T-cell (primary cell): ENCODE results near the gene HAUS3. TPM values are rescaled to one million over a fixed set of nuclear protein-coding genes. Genes with fewer than 3 reads are reported as not detected.

Source experiments
- ATAC-seq, 4 experiments: fragments of 200-7000 bp in 3 of 4; fragments of 150-1000 bp in 1 of 4; cut with Tn5 transposase; replicated peaks in 1 of 4; 1 replicate in 3 of 4; 2 replicates in 1 of 4; pipeline ENCODE4 v1.10.0; 2021; ENCODE audit warnings: moderate library complexity in 3 of 4, mild to moderate bottlenecking in 2 of 4, moderate number of reproducible peaks in 1 of 4
- CTCF ChIA-PET, 2 donors: fragments of 300-600 bp; sonication (Branson Sonifier 250); formaldehyde crosslinking; loops; one replicate each; lab custom pipeline; 2022; ENCODE audit warnings: antibody characterized with exemption in 2 of 2; lab: Charles Lee
- POLR2A ChIA-PET, 2 donors: fragments of 300-600 bp; sonication (Branson Sonifier 250); formaldehyde crosslinking; loops; one replicate each; lab custom pipeline; 2022; ENCODE audit warnings: antibody characterized with exemption in 2 of 2; lab: Charles Lee
- DNase-seq, 35 experiments: peaks; one replicate each; pipeline versions ENCODE4 v3.0.0 to v3.0.0-alpha.2; 2013 to 2023
- H3K27ac ChIP-seq: one replicate; pipeline ENCODE4 v1.5.1; 2013; ENCODE audit warnings: low read length
- H3K27me3 ChIP-seq, 2 experiments: replicated peaks in 1 of 2; 1 replicate in 1 of 2; 2 replicates in 1 of 2; pipeline versions ENCODE4 v1.6.1 to v1.7.0; 2013; ENCODE audit warnings: low read length in 1 of 2, mixed read lengths in 1 of 2; ENCODE audit not compliant: control insufficient read depth in 2 of 2, insufficient read depth in 2 of 2; ENCODE audit errors: extremely low read depth in 1 of 2
- H3K36me3 ChIP-seq, 2 donors: 1 replicate in 1 of 2; 2 replicates in 1 of 2; pipeline versions ENCODE4 v1.6.1 to v1.7.0; 2013; ENCODE audit warnings: low read length in 1 of 2; ENCODE audit not compliant: control insufficient read depth in 2 of 2, insufficient read depth in 1 of 2; ENCODE audit errors: extremely low read depth in 1 of 2
- H3K4me1 ChIP-seq, 2 experiments: 1 replicate in 1 of 2; 2 replicates in 1 of 2; pipeline versions ENCODE4 v1.6.1 to v1.7.0; 2013; ENCODE audit warnings: low read length in 2 of 2, mixed read lengths in 1 of 2; ENCODE audit not compliant: insufficient read depth in 2 of 2, control insufficient read depth in 1 of 2; ENCODE audit errors: extremely low read depth in 1 of 2
- H3K4me3 ChIP-seq, 2 donors: 1 replicate in 1 of 2; 2 replicates in 1 of 2; pipeline versions ENCODE4 v1.5.1 to v1.7.0; 2013; ENCODE audit warnings: mild to moderate bottlenecking in 2 of 2, low read length in 1 of 2, moderate library complexity in 1 of 2; ENCODE audit not compliant: control insufficient read depth in 1 of 2; ENCODE audit errors: extremely low read depth in 1 of 2
- H3K9me3 ChIP-seq: 2 replicates; pipeline ENCODE4 v1.7.0; 2013
- H3K27ac Mint-ChIP-seq, 2 donors: one replicate each; pipeline ENCODE4 v1.8.0; 2020 to 2021; ENCODE audit warnings: mild to moderate bottlenecking in 2 of 2, mixed read lengths in 2 of 2
- H3K27me3 Mint-ChIP-seq, 2 donors: one replicate each; pipeline ENCODE4 v1.8.0; 2021 to 2022; ENCODE audit warnings: mixed read lengths in 2 of 2
- H3K36me3 Mint-ChIP-seq: one replicate; pipeline ENCODE4 v1.8.0; 2021; ENCODE audit warnings: mixed read lengths
- H3K4me1 Mint-ChIP-seq, 3 donors: one replicate each; pipeline ENCODE4 v1.8.0; 2020 to 2022; ENCODE audit warnings: mixed read lengths in 3 of 3, mild to moderate bottlenecking in 1 of 3
- H3K4me3 Mint-ChIP-seq, 3 donors: one replicate each; pipeline ENCODE4 v1.8.0; 2020 to 2022; ENCODE audit warnings: mild to moderate bottlenecking in 3 of 3, mixed read lengths in 3 of 3, moderate library complexity in 3 of 3
- H3K9me3 Mint-ChIP-seq, 3 donors: one replicate each; pipeline ENCODE4 v1.8.0; 2020 to 2022; ENCODE audit warnings: mixed read lengths in 3 of 3
- WGBS: methylation state at CpG from one replicate; pipeline ENCODE4 v1.1.5; 2013; ENCODE audit warnings: missing lambda C conversion rate; ENCODE audit not compliant: insufficient coverage; 5-methylcytosine and 5-hydroxymethylcytosine counted together
- total RNA-seq, 35 experiments: library from RNA in 6 of 35; stranded (reverse) in 6 of 35; fragments of 120-200 nt in 1 of 35; gene quantifications; one replicate each; pipeline versions ENCODE4 v1.2.1 to v1.2.4 and lab custom pipeline; 2013 to 2026

Gene HAUS3
- total RNA-seq, 5 donors from 2014 or later (not counting 1 experiment from before 2014, with no cell fraction given): 29.3 to 94.0 (median 31.2) TPM

DNA sequence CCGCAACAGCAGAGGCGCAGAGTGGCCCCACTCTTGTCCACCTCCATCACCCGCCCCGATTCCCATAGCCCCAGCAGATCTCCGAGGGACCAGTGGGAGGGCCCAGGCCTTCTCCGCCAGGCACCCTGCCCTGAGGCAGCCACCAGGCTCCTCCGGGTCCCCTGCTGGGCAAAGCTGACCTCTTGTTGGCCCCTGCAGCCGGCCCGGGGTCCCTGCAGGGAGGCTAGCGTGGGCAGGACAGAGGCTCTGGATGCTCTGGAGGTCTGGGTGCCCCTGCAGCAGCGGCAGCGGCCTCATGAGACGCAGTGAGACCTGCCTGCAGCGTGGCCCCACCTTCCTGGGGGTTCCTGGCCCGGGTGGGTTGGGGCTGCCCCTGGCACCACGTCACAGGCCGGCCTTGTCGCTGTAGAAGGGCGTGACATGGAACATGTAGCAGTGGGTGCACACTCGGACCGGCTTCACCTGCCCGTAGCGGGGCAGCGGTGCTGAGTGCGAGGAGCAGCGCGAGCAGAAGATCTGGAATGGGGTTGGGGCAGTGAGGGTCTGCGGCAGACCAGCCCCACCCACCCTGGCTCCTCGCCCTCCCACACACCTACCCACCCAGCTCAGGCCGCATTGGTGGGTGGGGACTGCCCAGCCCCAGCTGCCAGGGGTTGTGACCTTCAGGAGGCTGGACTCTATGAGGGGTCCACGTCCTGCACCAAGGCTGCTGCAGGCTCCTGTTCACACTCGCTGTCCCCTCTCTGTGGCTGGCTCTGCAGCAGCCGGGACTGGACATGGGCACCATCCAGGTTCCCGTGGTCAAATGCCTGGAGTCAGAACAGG lies 28.6 kb upstream of the HAUS3 start:
- peaks cover 0 to 3% (median 0%) of the 10 kb centered on the region in 3 donors for H3K4me1 Mint-ChIP-seq
- Histone ChIP-seq H3K36me3 (peaks cover 0 to 9% of the 10 kb centered on the region in 2 donors), H3K27me3 (no peaks in the 10 kb centered on the region), H3K27ac (no peak overlapping the region), H3K4me1 (peaks cover 0 to 3% of the 10 kb centered on the region in 2 experiments), H3K9me3 (no peaks in the 10 kb centered on the region), H3K4me3 (no peak overlapping the region)
- DNase-seq: no peak
- POLR2A ChIA-PET: no interaction called here
- H3K9me3 Mint-ChIP-seq: no peaks in the 10 kb centered on the region
- no peak overlapping the region for H3K4me3 Mint-ChIP-seq
- no peak for ATAC-seq
- H3K36me3 Mint-ChIP-seq: peaks cover 13% of the 10 kb centered on the region
- CTCF ChIA-PET: no interaction called here
- no peaks in the 10 kb centered on the region for H3K27me3 Mint-ChIP-seq
- no peak overlapping the region for H3K27ac Mint-ChIP-seq
- 89% methylated on average over 22 of the region's 34 CpGs for WGBS

DNA sequence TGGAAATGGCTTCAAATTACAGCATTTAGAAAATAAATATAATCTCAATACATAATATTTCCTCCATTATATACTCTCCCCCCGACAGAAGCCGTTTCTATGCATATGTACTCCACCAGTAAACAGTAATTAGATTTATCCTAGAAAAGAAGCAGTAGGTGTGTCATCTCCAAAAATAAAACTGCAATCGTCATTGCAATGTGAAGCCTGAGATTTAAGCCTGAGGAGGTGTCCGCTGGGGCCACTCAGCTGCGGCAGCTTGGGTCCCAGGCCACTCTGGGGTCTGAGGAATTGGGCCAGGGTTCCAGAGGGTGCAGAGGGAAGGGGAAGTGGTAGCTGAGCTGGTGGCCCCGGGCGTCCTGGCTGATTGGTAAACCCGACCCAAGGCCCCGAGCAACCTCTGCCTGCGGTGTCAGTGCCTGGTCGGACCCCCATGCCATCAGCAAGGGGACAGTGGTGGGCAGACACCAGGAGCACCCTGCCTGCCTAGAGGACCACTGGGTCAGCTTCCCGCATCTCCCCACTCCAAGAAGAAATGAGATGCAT lies 27.8 kb upstream of the HAUS3 start:
- CTCF ChIA-PET: no interaction called here
- peaks cover 0 to 9% of the 10 kb centered on the region in 2 donors for H3K36me3 ChIP-seq
- no peak overlapping the region for H3K27ac Mint-ChIP-seq
- POLR2A ChIA-PET: no interaction called here
- H3K4me1 Mint-ChIP-seq: peaks cover 0 to 3% (median 0%) of the 10 kb centered on the region in 3 donors
- no peaks in the 10 kb centered on the region for H3K27me3 Mint-ChIP-seq
- DNase-seq (no peak), ATAC-seq (no peak)
- peaks cover 13% of the 10 kb centered on the region for H3K36me3 Mint-ChIP-seq
- H3K27ac ChIP-seq: no peak overlapping the region
- no peak overlapping the region for H3K4me3 ChIP-seq
- H3K9me3 ChIP-seq: no peaks in the 10 kb centered on the region
- no peaks in the 10 kb centered on the region for H3K9me3 Mint-ChIP-seq
- no peaks in the 10 kb centered on the region for H3K27me3 ChIP-seq
- peaks cover 0 to 3% of the 10 kb centered on the region in 2 experiments for H3K4me1 ChIP-seq
- WGBS: 90% methylated on average over 7 of the region's 12 CpGs
- no peak overlapping the region for H3K4me3 Mint-ChIP-seq

DNA sequence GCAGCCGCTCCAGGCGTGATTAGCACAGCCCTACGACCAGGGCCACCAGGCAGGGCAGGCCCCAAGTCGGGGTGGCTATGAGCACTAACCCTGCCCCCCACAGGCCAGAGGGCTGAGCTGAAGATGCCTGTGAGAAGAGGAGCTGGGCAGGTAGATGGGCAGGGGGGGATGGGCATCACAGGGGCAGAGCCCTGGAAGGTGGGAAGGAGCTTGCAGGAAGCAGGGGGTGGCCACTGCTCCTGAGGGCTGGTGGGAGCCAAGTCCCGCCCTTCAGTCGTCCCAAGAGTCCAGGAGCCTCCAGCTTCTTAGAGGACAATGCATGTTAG lies 27.2 kb upstream of the HAUS3 start:
- WGBS: 96% methylated on average over 5 of the region's 6 CpGs
- Mint-ChIP-seq H3K36me3 (peaks cover 9% of the 10 kb centered on the region), H3K27me3 (no peaks in the 10 kb centered on the region), H3K4me1 (peaks cover 0 to 3% (median 0%) of the 10 kb centered on the region in 3 donors), H3K4me3 (no peak overlapping the region), H3K27ac (no peak overlapping the region), H3K9me3 (no peaks in the 10 kb centered on the region)
- H3K9me3 ChIP-seq: no peaks in the 10 kb centered on the region
- ATAC-seq (no peak), DNase-seq (no peak)
- ChIA-PET CTCF (no interaction called here), POLR2A (no interaction called here)
- H3K27ac ChIP-seq: no peak overlapping the region
- H3K4me3 ChIP-seq: no peak overlapping the region
- peaks cover 0 to 9% of the 10 kb centered on the region in 2 donors for H3K36me3 ChIP-seq
- no peaks in the 10 kb centered on the region for H3K27me3 ChIP-seq
- peaks cover 0 to 3% of the 10 kb centered on the region in 2 experiments for H3K4me1 ChIP-seq

- 83% methylated on average over 16 of the region's 22 CpGs for WGBS
- DNase-seq (no peak), ATAC-seq (no peak)
- Histone ChIP-seq H3K4me1 (peaks cover 0 to 6% of the 10 kb centered on the region in 2 experiments), H3K27ac (no peak overlapping the region), H3K9me3 (no peaks in the 10 kb centered on the region), H3K4me3 (no peak overlapping the region), H3K27me3 (no peaks in the 10 kb centered on the region), H3K36me3 (peaks cover 0 to 9% of the 10 kb centered on the region in 2 donors)
- no peak overlapping the region for H3K27ac Mint-ChIP-seq
- no peaks in the 10 kb centered on the region for H3K27me3 Mint-ChIP-seq
- POLR2A ChIA-PET: no interaction called here
- H3K4me3 Mint-ChIP-seq: no peak overlapping the region
- H3K4me1 Mint-ChIP-seq: peaks cover 0 to 4% (median 1%) of the 10 kb centered on the region in 3 donors
- no peaks in the 10 kb centered on the region for H3K9me3 Mint-ChIP-seq
- CTCF ChIA-PET: no interaction called here
- H3K36me3 Mint-ChIP-seq: peaks cover 7% of the 10 kb centered on the region
Observed at GRCh38 chr4:2268357-2269205, 26.7 kb upstream of the HAUS3 start.

GRCh38 chr4:2267841-2268240 lies 25.9 kb upstream of the HAUS3 start:
- 91% methylated on average over 7 of the region's 12 CpGs for WGBS
- Histone ChIP-seq H3K9me3 (no peaks in the 10 kb centered on the region), H3K4me3 (no peak overlapping the region), H3K4me1 (peaks cover 0 to 11% of the 10 kb centered on the region in 2 experiments), H3K27ac (no peak overlapping the region), H3K27me3 (no peaks in the 10 kb centered on the region), H3K36me3 (peaks cover 0 to 9% of the 10 kb centered on the region in 2 donors)
- no peak overlapping the region for H3K27ac Mint-ChIP-seq
- no peak for DNase-seq
- CTCF ChIA-PET: interaction anchor here in 1 of 2 donors (0.6 kb wide), 1 partner anchor 26 kb away, joined by 3 read pairs; no protein-coding TSS in a partner anchor
- H3K4me3 Mint-ChIP-seq: no peak overlapping the region
- no peak for ATAC-seq
- H3K4me1 Mint-ChIP-seq: peaks cover 0 to 8% (median 6%) of the 10 kb centered on the region in 3 donors
- H3K36me3 Mint-ChIP-seq: peaks cover 5% of the 10 kb centered on the region
- no peaks in the 10 kb centered on the region for H3K27me3 Mint-ChIP-seq
- H3K9me3 Mint-ChIP-seq: no peaks in the 10 kb centered on the region
- POLR2A ChIA-PET: no interaction called here

GRCh38 chr4:2267320-2267811 lies 25.4 kb upstream of the HAUS3 start:
- DNase-seq (no peak), ATAC-seq (no peak)
- Mint-ChIP-seq H3K4me1 (peaks cover 0 to 6% (median 5%) of the 10 kb centered on the region in 3 donors), H3K36me3 (peaks cover 3% of the 10 kb centered on the region), H3K9me3 (no peaks in the 10 kb centered on the region), H3K27ac (no peak overlapping the region), H3K4me3 (no peak overlapping the region), H3K27me3 (no peaks in the 10 kb centered on the region)
- 91% methylated on average over 11 of the region's 18 CpGs for WGBS
- Histone ChIP-seq H3K36me3 (peaks cover 0 to 6% of the 10 kb centered on the region in 2 donors), H3K27ac (no peak overlapping the region), H3K27me3 (no peaks in the 10 kb centered on the region), H3K4me3 (no peak overlapping the region), H3K4me1 (peaks cover 0 to 14% of the 10 kb centered on the region in 2 experiments), H3K9me3 (no peaks in the 10 kb centered on the region)
- ChIA-PET POLR2A (no interaction called here), CTCF (interaction anchor here in 1 of 2 donors (0.6 kb wide), 1 partner anchor 27 kb away, joined by 3 read pairs; no protein-coding TSS in a partner anchor)
